Caco-2 (cell line): ENCODE data around the gene ACTN1. TPM values are rescaled to one million over a fixed set of nuclear protein-coding genes. Genes with fewer than 3 reads are reported as not detected.

Experiments used
- BruUV-seq: library from RNA; stranded (reverse); fragments of 400-500 nt; replicated peaks from 2 replicates; lab custom pipeline; 2021; lab: Mats Ljungman, UMichigan
- CTCF ChIA-PET: fragments of 300-600 bp; sonication (Branson Sonifier 250); formaldehyde crosslinking; loops from one replicate; lab custom pipeline; 2022; ENCODE audit warnings: antibody characterized with exemption; lab: Charles Lee
- POLR2A ChIA-PET: fragments of 300-600 bp; sonication (Branson Sonifier 250); formaldehyde crosslinking; loops from one replicate; lab custom pipeline; 2022; ENCODE audit warnings: antibody characterized with exemption; lab: Charles Lee
- DNase-seq, 2 experiments: peaks; one replicate each; pipeline versions ENCODE4 v3.0.0 to v3.0.0-alpha.2; 2020 to 2022
- H3K27me3 ChIP-seq: replicated peaks from 2 replicates; pipeline ENCODE4 v1.6.0; 2011; ENCODE audit warnings: low read length; ENCODE audit not compliant: control insufficient read depth, insufficient read depth
- H3K36me3 ChIP-seq: 2 replicates; pipeline ENCODE4 v1.5.1; 2011; ENCODE audit warnings: low read length; ENCODE audit not compliant: control insufficient read depth, insufficient read depth
- H3K4me1 ChIP-seq: fragments of 250-450 bp; sonication (Bioruptor Pico); 2 replicates; pipeline ENCODE4 v1.5.1; 2020; ENCODE audit warnings: mild to moderate bottlenecking
- H3K4me3 ChIP-seq: 2 replicates; pipeline ENCODE4 v1.5.1; 2011; ENCODE audit warnings: low read depth, mild to moderate bottlenecking, control low read depth, low read length
- H3K9me3 ChIP-seq: fragments of 250-450 bp; sonication (Bioruptor Pico); 2 replicates; pipeline ENCODE4 v1.5.1; 2020; ENCODE audit warnings: mild to moderate bottlenecking, moderate library complexity
- H3K27ac Mint-ChIP-seq: one replicate; pipeline ENCODE4 v1.8.0; 2022; ENCODE audit warnings: mixed read lengths; ENCODE audit not compliant: unreplicated experiment
- H3K27me3 Mint-ChIP-seq: one replicate; pipeline ENCODE4 v1.8.0; 2022; ENCODE audit warnings: mixed read lengths; ENCODE audit not compliant: insufficient read depth, unreplicated experiment
- H3K36me3 Mint-ChIP-seq: one replicate; pipeline ENCODE4 v1.8.0; 2022; ENCODE audit warnings: mild to moderate bottlenecking, mixed read lengths; ENCODE audit not compliant: insufficient read depth, unreplicated experiment
- H3K4me1 Mint-ChIP-seq: one replicate; pipeline ENCODE4 v1.8.0; 2022; ENCODE audit warnings: low read depth, mixed read lengths; ENCODE audit not compliant: unreplicated experiment
- H3K4me3 Mint-ChIP-seq: one replicate; pipeline ENCODE4 v1.8.0; 2022; ENCODE audit warnings: mild to moderate bottlenecking, moderate library complexity, mixed read lengths; ENCODE audit not compliant: unreplicated experiment
- H3K9me3 Mint-ChIP-seq: one replicate; pipeline ENCODE4 v1.8.0; 2022; ENCODE audit warnings: mixed read lengths; ENCODE audit not compliant: unreplicated experiment
- intact Hi-C: fragments of 100-400 bp; cut with micrococcal nuclease; formaldehyde crosslinking; loops from one replicate; pipeline ENCODE4 v1.10.0; 2022; ENCODE audit not compliant: unreplicated experiment
- total RNA-seq: library from RNA; stranded (reverse); gene quantifications from 2 replicates; pipeline ENCODE4 v1.2.3, GENCODE V29; 2022
- TF ChIP-seq, protein P1 (sequence below), 2 experiments: fragments of 200-600 bp in 1 of 2; IDR thresholded peaks; 1 replicate in 1 of 2; 2 replicates in 1 of 2; pipeline versions ENCODE4 v1.5.1 to v1.8.0; 2011 to 2022; ENCODE audit warnings: antibody characterized with exemption in 1 of 2, control low read depth in 1 of 2, inconsistent platforms in 1 of 2, low read depth in 1 of 2, low read length in 1 of 2, mild to moderate bottlenecking in 1 of 2, moderate library complexity in 1 of 2; ENCODE audit not compliant: insufficient read depth in 1 of 2, severe bottlenecking in 1 of 2, unreplicated experiment in 1 of 2

Gene ACTN1
- total RNA-seq, 1 experiment from 2014 or later, result 170 TPM

- TF ChIP-seq, protein P1, sequence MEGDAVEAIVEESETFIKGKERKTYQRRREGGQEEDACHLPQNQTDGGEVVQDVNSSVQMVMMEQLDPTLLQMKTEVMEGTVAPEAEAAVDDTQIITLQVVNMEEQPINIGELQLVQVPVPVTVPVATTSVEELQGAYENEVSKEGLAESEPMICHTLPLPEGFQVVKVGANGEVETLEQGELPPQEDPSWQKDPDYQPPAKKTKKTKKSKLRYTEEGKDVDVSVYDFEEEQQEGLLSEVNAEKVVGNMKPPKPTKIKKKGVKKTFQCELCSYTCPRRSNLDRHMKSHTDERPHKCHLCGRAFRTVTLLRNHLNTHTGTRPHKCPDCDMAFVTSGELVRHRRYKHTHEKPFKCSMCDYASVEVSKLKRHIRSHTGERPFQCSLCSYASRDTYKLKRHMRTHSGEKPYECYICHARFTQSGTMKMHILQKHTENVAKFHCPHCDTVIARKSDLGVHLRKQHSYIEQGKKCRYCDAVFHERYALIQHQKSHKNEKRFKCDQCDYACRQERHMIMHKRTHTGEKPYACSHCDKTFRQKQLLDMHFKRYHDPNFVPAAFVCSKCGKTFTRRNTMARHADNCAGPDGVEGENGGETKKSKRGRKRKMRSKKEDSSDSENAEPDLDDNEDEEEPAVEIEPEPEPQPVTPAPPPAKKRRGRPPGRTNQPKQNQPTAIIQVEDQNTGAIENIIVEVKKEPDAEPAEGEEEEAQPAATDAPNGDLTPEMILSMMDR (IDR thresholded peaks at IDR 0.05; ENCODE audit: insufficient read depth in 1 of 2, low read depth in 1 of 2, low read length in 1 of 2, severe bottlenecking in 1 of 2, unreplicated experiment in 1 of 2), result no peak
- no peak overlapping the region for H3K27ac Mint-ChIP-seq
- H3K27me3 Mint-ChIP-seq, result no peaks in the 10 kb centered on the region
- CTCF ChIA-PET, result no interaction called here
- POLR2A ChIA-PET, result no interaction called here
- H3K4me1 Mint-ChIP-seq, result peaks cover 24% of the 10 kb centered on the region
- no peaks in the 10 kb centered on the region for H3K27me3 ChIP-seq
- intact Hi-C loops, result no loop called here
- no peak overlapping the region for H3K4me3 Mint-ChIP-seq
- H3K9me3 Mint-ChIP-seq, result no peaks in the 10 kb centered on the region
- no peak for DNase-seq
- H3K4me1 ChIP-seq, result peaks cover 27% of the 10 kb centered on the region
- no TSS peak for BruUV-seq
- H3K4me3 ChIP-seq, result no peak overlapping the region
- no peaks in the 10 kb centered on the region for H3K36me3 ChIP-seq
- peaks cover 32% of the 10 kb centered on the region for H3K36me3 Mint-ChIP-seq
- no peaks in the 10 kb centered on the region for H3K9me3 ChIP-seq
Measured at GRCh38 chr14:68951035-68951797, 27.9 kb downstream of the ACTN1 start.

GRCh38 chr14:68950111-68950510 is 29.0 kb downstream of the ACTN1 start:
- peaks cover 23% of the 10 kb centered on the region for H3K36me3 Mint-ChIP-seq
- H3K27me3 Mint-ChIP-seq, result no peaks in the 10 kb centered on the region
- Histone ChIP-seq H3K4me1 (peaks cover 29% of the 10 kb centered on the region), H3K9me3 (no peaks in the 10 kb centered on the region), H3K4me3 (no peak overlapping the region), H3K27me3 (no peaks in the 10 kb centered on the region), H3K36me3 (no peaks in the 10 kb centered on the region)
- no peak overlapping the region for H3K4me3 Mint-ChIP-seq
- H3K4me1 Mint-ChIP-seq, result peaks cover 25% of the 10 kb centered on the region
- H3K27ac Mint-ChIP-seq, result no peak overlapping the region
- no peaks in the 10 kb centered on the region for H3K9me3 Mint-ChIP-seq
- ChIA-PET CTCF (no interaction called here), POLR2A (interaction anchor here (0.6 kb wide), 1 partner anchor 22 kb away, joined by 7 read pairs; no protein-coding TSS in a partner anchor)
- TF ChIP-seq, protein P1 (IDR thresholded peaks at IDR 0.05; ENCODE audit: insufficient read depth in 1 of 2, low read depth in 1 of 2, low read length in 1 of 2, severe bottlenecking in 1 of 2, unreplicated experiment in 1 of 2), result no peak
- DNase-seq, result no peak
- BruUV-seq, result no TSS peak
- intact Hi-C loops, result no loop called here

GRCh38 chr14:68949601-68949965 is 29.5 kb downstream of the ACTN1 start:
- TF ChIP-seq, protein P1 (IDR thresholded peaks at IDR 0.05; ENCODE audit: insufficient read depth in 1 of 2, low read depth in 1 of 2, low read length in 1 of 2, severe bottlenecking in 1 of 2, unreplicated experiment in 1 of 2), result no peak
- Histone ChIP-seq H3K4me3 (no peak overlapping the region), H3K36me3 (no peaks in the 10 kb centered on the region), H3K27me3 (no peaks in the 10 kb centered on the region), H3K4me1 (peaks cover 25% of the 10 kb centered on the region), H3K9me3 (no peaks in the 10 kb centered on the region)
- peaks cover 24% of the 10 kb centered on the region for H3K4me1 Mint-ChIP-seq
- H3K9me3 Mint-ChIP-seq, result no peaks in the 10 kb centered on the region
- no peak for DNase-seq
- H3K27ac Mint-ChIP-seq, result no peak overlapping the region
- no peak overlapping the region for H3K4me3 Mint-ChIP-seq
- no TSS peak for BruUV-seq
- no peaks in the 10 kb centered on the region for H3K27me3 Mint-ChIP-seq
- ChIA-PET CTCF (no interaction called here), POLR2A (interaction anchor here (0.6 kb wide), 1 partner anchor 23 kb away, joined by 7 read pairs; no protein-coding TSS in a partner anchor)
- intact Hi-C loops, result no loop called here
- peaks cover 20% of the 10 kb centered on the region for H3K36me3 Mint-ChIP-seq
